Testis (tissue), 2 donors: Measurements from ENCODE around the gene SHISAL1.

Source experiments
- POLR2A ChIP-seq: fragments of 450-650 bp; IDR thresholded peaks from one replicate; pipeline ENCODE4 v1.6.1; 2017; ENCODE audit warnings: antibody characterized with exemption, mild to moderate bottlenecking, moderate library complexity
- TF ChIP-seq, protein P1 (sequence below), 3 experiments: fragments of 450-650 bp in 2 of 3; fragments of 200-600 bp in 1 of 3; sonication (generic) in 1 of 3; IDR thresholded peaks; one replicate each; pipeline ENCODE4 v1.5.1; 2016 to 2019; ENCODE audit warnings: antibody characterized with exemption in 3 of 3, mild to moderate bottlenecking in 2 of 3, moderate library complexity in 1 of 3

DNA sequence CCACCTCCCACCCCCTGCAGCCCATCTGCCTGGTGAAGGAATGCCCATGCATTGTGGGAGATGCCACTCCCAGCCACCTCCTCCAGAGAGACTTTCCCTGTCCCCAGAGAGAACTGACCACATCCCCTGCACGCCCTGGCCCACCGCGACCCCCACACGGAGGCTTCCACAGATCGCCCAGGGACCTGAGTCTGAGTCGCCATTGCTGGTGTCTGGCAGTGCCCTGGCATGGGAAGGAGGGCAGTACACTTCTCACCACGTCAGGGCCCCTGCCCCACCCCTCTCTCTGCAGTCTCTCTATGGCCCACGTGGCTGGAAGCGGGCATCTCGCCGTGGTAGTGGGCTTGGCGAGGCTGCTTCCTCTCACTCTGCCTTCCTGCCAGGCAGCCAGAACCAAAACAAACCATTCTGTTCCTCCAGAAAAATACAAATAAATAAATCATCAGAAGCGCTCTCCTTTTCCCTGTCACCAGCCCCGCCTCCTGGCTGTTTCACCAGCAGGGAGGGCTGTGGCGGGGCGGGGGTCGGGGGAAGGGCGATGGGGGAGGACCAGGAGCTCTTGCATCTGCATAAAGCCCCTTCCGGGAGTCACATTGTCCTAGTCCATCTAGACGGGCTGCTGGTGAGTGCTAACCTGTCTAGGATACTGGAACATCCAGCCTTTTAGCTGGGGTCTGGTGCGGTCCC, 20.9 kb downstream of the SHISAL1 start:
- TF ChIP-seq, protein P1, sequence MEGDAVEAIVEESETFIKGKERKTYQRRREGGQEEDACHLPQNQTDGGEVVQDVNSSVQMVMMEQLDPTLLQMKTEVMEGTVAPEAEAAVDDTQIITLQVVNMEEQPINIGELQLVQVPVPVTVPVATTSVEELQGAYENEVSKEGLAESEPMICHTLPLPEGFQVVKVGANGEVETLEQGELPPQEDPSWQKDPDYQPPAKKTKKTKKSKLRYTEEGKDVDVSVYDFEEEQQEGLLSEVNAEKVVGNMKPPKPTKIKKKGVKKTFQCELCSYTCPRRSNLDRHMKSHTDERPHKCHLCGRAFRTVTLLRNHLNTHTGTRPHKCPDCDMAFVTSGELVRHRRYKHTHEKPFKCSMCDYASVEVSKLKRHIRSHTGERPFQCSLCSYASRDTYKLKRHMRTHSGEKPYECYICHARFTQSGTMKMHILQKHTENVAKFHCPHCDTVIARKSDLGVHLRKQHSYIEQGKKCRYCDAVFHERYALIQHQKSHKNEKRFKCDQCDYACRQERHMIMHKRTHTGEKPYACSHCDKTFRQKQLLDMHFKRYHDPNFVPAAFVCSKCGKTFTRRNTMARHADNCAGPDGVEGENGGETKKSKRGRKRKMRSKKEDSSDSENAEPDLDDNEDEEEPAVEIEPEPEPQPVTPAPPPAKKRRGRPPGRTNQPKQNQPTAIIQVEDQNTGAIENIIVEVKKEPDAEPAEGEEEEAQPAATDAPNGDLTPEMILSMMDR (IDR thresholded peaks at IDR 0.05) = no peak
- no peak for TF ChIP-seq POLR2A
